Upper lobe of left lung (tissue), 6 donors: ENCODE results near the gene LHX2. TPM values are rescaled to one million over a fixed set of nuclear protein-coding genes. Genes with fewer than 3 reads are reported as not detected.

ENCODE experiments used
- ATAC-seq, 2 donors: fragments of 200-7000 bp; cut with Tn5 transposase; one replicate each; pipeline ENCODE4 v1.9.1; 2022; ENCODE audit warnings: mild to moderate bottlenecking in 2 of 2, moderate library complexity in 2 of 2; ENCODE audit not compliant: low FRiP score in 2 of 2
- DNase-seq, 2 donors: peaks; one replicate each; pipeline ENCODE4 v3.0.0-alpha.2; 2019 to 2020
- H3K27ac ChIP-seq, 4 donors: fragments of 200-600 bp; sonication (generic); one replicate each; pipeline ENCODE4 v1.5.1; 2016 to 2019
- H3K27me3 ChIP-seq, 4 donors: fragments of 200-600 bp; sonication (generic); one replicate each; pipeline ENCODE4 v1.5.1; 2017 to 2019
- H3K36me3 ChIP-seq, 4 donors: fragments of 200-600 bp; sonication (generic); one replicate each; pipeline ENCODE4 v1.5.1; 2016 to 2019
- H3K4me1 ChIP-seq, 4 donors: fragments of 200-600 bp; sonication (generic); one replicate each; pipeline ENCODE4 v1.5.1; 2018 to 2019
- H3K4me3 ChIP-seq, 4 donors: fragments of 200-600 bp; sonication (generic); one replicate each; pipeline ENCODE4 v1.5.1; 2017 to 2019; ENCODE audit warnings: mild to moderate bottlenecking in 2 of 4, moderate library complexity in 1 of 4
- H3K9me3 ChIP-seq, 4 donors: fragments of 200-600 bp; sonication (generic); one replicate each; pipeline ENCODE4 v1.5.1; 2018 to 2019
- CTCF ChIP-seq, 6 experiments: fragments of 450-650 bp in 4 of 6; fragments of 200-600 bp in 2 of 6; sonication (generic) in 2 of 6; IDR thresholded peaks; one replicate each; pipeline ENCODE4 v1.5.1; 2016 to 2019; ENCODE audit warnings: antibody characterized with exemption in 6 of 6
- EP300 ChIP-seq, 4 donors: sonication (generic); formaldehyde crosslinking; IDR thresholded peaks; one replicate each; pipeline ENCODE4 v1.5.1; 2017; ENCODE audit warnings: antibody characterized with exemption in 4 of 4, control low read depth in 2 of 4
- POLR2A ChIP-seq, 4 donors: fragments of 450-650 bp; IDR thresholded peaks; one replicate each; pipeline ENCODE4 v1.5.1; 2016 to 2017; ENCODE audit warnings: antibody characterized with exemption in 4 of 4, mild to moderate bottlenecking in 2 of 4
- POLR2AphosphoS5 ChIP-seq, 2 donors: sonication (generic); formaldehyde crosslinking; IDR thresholded peaks; one replicate each; pipeline ENCODE4 v1.5.1; 2017; ENCODE audit warnings: antibody characterized with exemption in 2 of 2
- WGBS, 2 donors: methylation state at CpG; one replicate each; pipeline ENCODE4 v1.1.5; 2017 to 2018; 5-methylcytosine and 5-hydroxymethylcytosine counted together
- total RNA-seq, 6 donors: library from RNA; depleted of rRNA in 4 of 6; stranded (reverse); fragments of >200 nt in 4 of 6; gene quantifications; one replicate each; pipeline versions ENCODE4 v1.1.0 to v1.2.1, GENCODE V29; 2016 to 2021
- donor health status: DM: no; HTN: no; CAD: no; lungs with moderate emphysema.
- donor health status: DM: no; HTN: yes; CAD: no; lungs with severe emphysema.

The LHX2 gene
- total RNA-seq, 6 donors from 2014 or later: not detected

GRCh38 chr9:124007565-124008302, 3.8 kb upstream of the LHX2 start:
- Histone ChIP-seq H3K36me3 (no peaks in the 10 kb centered on the region), H3K27me3 (peaks cover 0 to 95% (median 52%) of the 10 kb centered on the region in 4 donors), H3K27ac (no peak overlapping the region), H3K4me3 (no peak overlapping the region), H3K9me3 (no peaks in the 10 kb centered on the region), H3K4me1 (peaks cover 30 to 40% (median 34%) of the 10 kb centered on the region in 4 donors)
- DNase-seq (no peak), ATAC-seq (no peak)
- no peak for TF ChIP-seq CTCF (IDR thresholded peaks at IDR 0.05)
- TF ChIP-seq EP300 (IDR thresholded peaks at IDR 0.05): no peak
- no peak for TF ChIP-seq POLR2AphosphoS5 (IDR thresholded peaks at IDR 0.05)
- no peak for TF ChIP-seq POLR2A (IDR thresholded peaks at IDR 0.05)
- WGBS, 2 donors: 7 to 10% methylated on average over 22 to 25 of the region's 25 CpGs

GRCh38 chr9:124008303-124008693, 3.3 kb upstream of the LHX2 start:
- DNase-seq (peak in 1 of 2 donors; percentile 71), ATAC-seq (no peak)
- TF ChIP-seq CTCF (IDR thresholded peaks at IDR 0.05): no peak
- TF ChIP-seq POLR2A (IDR thresholded peaks at IDR 0.05): no peak
- no peak for TF ChIP-seq POLR2AphosphoS5 (IDR thresholded peaks at IDR 0.05)
- no peak for TF ChIP-seq EP300 (IDR thresholded peaks at IDR 0.05)
- Histone ChIP-seq H3K4me1 (peaks cover 34 to 45% (median 38%) of the 10 kb centered on the region in 4 donors), H3K9me3 (no peaks in the 10 kb centered on the region), H3K27ac (no peak overlapping the region), H3K4me3 (peak overlapping the region in 1 of 4 donors; percentile 18), H3K36me3 (no peaks in the 10 kb centered on the region), H3K27me3 (peaks cover 0 to 96% (median 57%) of the 10 kb centered on the region in 4 donors)
- WGBS, 2 donors: 0 to 2% methylated on average over 1 to 38 of the region's 38 CpGs

GRCh38 chr9:124008694-124009530, 2.7 kb upstream of the LHX2 start:
- H3K27ac ChIP-seq: no peak overlapping the region
- TF ChIP-seq CTCF (IDR thresholded peaks at IDR 0.05): no peak
- TF ChIP-seq EP300 (IDR thresholded peaks at IDR 0.05): no peak
- no peak for TF ChIP-seq POLR2AphosphoS5 (IDR thresholded peaks at IDR 0.05)
- TF ChIP-seq POLR2A (IDR thresholded peaks at IDR 0.05): no peak
- peaks cover 34 to 52% (median 38%) of the 10 kb centered on the region in 4 donors for H3K4me1 ChIP-seq
- 3 to 6% methylated on average over 2 to 59 of the region's 65 CpGs for WGBS, 2 donors
- no peaks in the 10 kb centered on the region for H3K9me3 ChIP-seq
- H3K4me3 ChIP-seq: peak overlapping the region in 1 of 4 donors; percentile 18
- peaks cover 0 to 96% (median 60%) of the 10 kb centered on the region in 4 donors for H3K27me3 ChIP-seq
- no peaks in the 10 kb centered on the region for H3K36me3 ChIP-seq
- DNase-seq (peak in 1 of 2 donors; percentile 59), ATAC-seq (no peak)

GRCh38 chr9:124009531-124010217, 1.9 kb upstream of the LHX2 start:
- WGBS, 2 donors: 6 to 10% methylated on average over 27 to 29 of the region's 29 CpGs
- no peak for TF ChIP-seq CTCF (IDR thresholded peaks at IDR 0.05)
- no peak overlapping the region for H3K27ac ChIP-seq
- no peaks in the 10 kb centered on the region for H3K36me3 ChIP-seq
- ATAC-seq (no peak), DNase-seq (no peak)
- H3K9me3 ChIP-seq: no peaks in the 10 kb centered on the region
- H3K4me1 ChIP-seq: peaks cover 34 to 53% (median 38%) of the 10 kb centered on the region in 4 donors
- no peak overlapping the region for H3K4me3 ChIP-seq
- H3K27me3 ChIP-seq: peaks cover 0 to 99% (median 62%) of the 10 kb centered on the region in 4 donors
